Left lung (tissue), 10 donors: ENCODE measurements around the gene PRM3. TPM values are rescaled to one million over a fixed set of nuclear protein-coding genes. Genes with fewer than 3 reads are reported as not detected.

Source experiments
- ATAC-seq: fragments of 200-7000 bp; cut with Tn5 transposase; one replicate; pipeline ENCODE4 v1.9.1; 2020; ENCODE audit warnings: moderate library complexity
- DNase-seq, 4 donors: peaks; one replicate each; pipeline ENCODE4 v3.0.0-alpha.2; 2013 to 2020
- H3K27ac ChIP-seq, 2 donors: fragments of 200-600 bp; sonication (generic) in 1 of 2; one replicate each; pipeline versions ENCODE4 v1.5.0 to v1.8.0; 2020 to 2021
- H3K27me3 ChIP-seq, 2 donors: fragments of 200-600 bp; sonication (generic) in 1 of 2; one replicate each; pipeline versions ENCODE4 v1.5.0 to v1.8.0; 2020 to 2021
- H3K36me3 ChIP-seq, 2 donors: fragments of 200-600 bp; sonication (generic) in 1 of 2; one replicate each; pipeline versions ENCODE4 v1.5.0 to v1.8.0; 2020 to 2021
- H3K4me1 ChIP-seq, 2 donors: fragments of 200-600 bp; one replicate each; pipeline ENCODE4 v1.8.0; 2021
- H3K4me3 ChIP-seq, 2 donors: fragments of 200-600 bp; sonication (generic) in 1 of 2; one replicate each; pipeline versions ENCODE4 v1.5.0 to v1.8.0; 2020 to 2021; ENCODE audit warnings: mild to moderate bottlenecking in 1 of 2
- H3K9me3 ChIP-seq, 2 donors: fragments of 200-600 bp; sonication (generic) in 1 of 2; one replicate each; pipeline versions ENCODE4 v1.5.0 to v1.8.0; 2020 to 2021
- CTCF ChIP-seq, 2 donors: fragments of 200-600 bp; sonication (generic) in 1 of 2; IDR thresholded peaks; one replicate each; pipeline versions ENCODE4 v1.5.0 to v1.8.0; 2021; ENCODE audit warnings: antibody characterized with exemption in 2 of 2
- intact Hi-C, 2 donors: fragments of 100-400 bp; cut with DNase I; formaldehyde crosslinking; loops; one replicate each; pipeline versions ENCODE4 v1.11.2 to v1.14.2; 2022
- polyA plus RNA-seq, 6 donors: library from polyadenylated mRNA; unstranded; fragments of 120-200 nt; gene quantifications; one replicate each; pipeline ENCODE4 v1.2.1, GENCODE V29; 2013; ENCODE audit not compliant: insufficient read length in 6 of 6
- total RNA-seq, 2 donors: library from RNA; stranded (reverse); fragmentation: NEBNext Ultra II Directional; extraction: Animal tissue kit (Norgen Biotek cat#: 25700); gene quantifications; one replicate each; pipeline ENCODE4 v1.2.1, GENCODE V29; 2021
- donor health status: DM: no; HTN: yes; CAD: no.
- donor health status: DM: no; HTN: no; CAD: no.

The PRM3 gene
- total and polyA plus RNA-seq, 8 donors: not detected

GRCh38 chr16:11229906-11230305 is 43.5 kb downstream of the PRM3 start:
- Histone ChIP-seq H3K4me3 (no peak overlapping the region), H3K27me3 (no peaks in the 10 kb centered on the region), H3K36me3 (no peaks in the 10 kb centered on the region), H3K9me3 (no peaks in the 10 kb centered on the region), H3K4me1 (peaks cover 0 to 48% of the 10 kb centered on the region in 2 donors), H3K27ac (no peak overlapping the region)
- DNase-seq: no peak
- intact Hi-C loops: no loop called here
- ATAC-seq: no peak
- TF ChIP-seq CTCF (IDR thresholded peaks at IDR 0.05): no peak

GRCh38 chr16:11229432-11229831 is 44.0 kb downstream of the PRM3 start:
- no peak for ATAC-seq
- no peak for DNase-seq
- intact Hi-C loops: no loop called here

GRCh38 chr16:11225677-11226549 is 47.5 kb downstream of the PRM3 start:
- no peak for TF ChIP-seq CTCF (IDR thresholded peaks at IDR 0.05)
- peaks cover 5 to 34% of the 10 kb centered on the region in 2 donors for H3K4me1 ChIP-seq
- H3K4me3 ChIP-seq: no peak overlapping the region
- intact Hi-C loops: no loop called here
- H3K9me3 ChIP-seq: no peaks in the 10 kb centered on the region
- DNase-seq (no peak), ATAC-seq (no peak)
- H3K36me3 ChIP-seq: no peaks in the 10 kb centered on the region
- H3K27ac ChIP-seq: peak overlapping the region in 1 of 2 donors; percentile 81
- H3K27me3 ChIP-seq: no peaks in the 10 kb centered on the region

More at GRCh38 chr16:11229432-11229831, 44.0 kb downstream of the PRM3 start:
- Histone ChIP-seq H3K36me3 (no peaks in the 10 kb centered on the region), H3K9me3 (no peaks in the 10 kb centered on the region), H3K27ac (no peak overlapping the region), H3K4me3 (no peak overlapping the region), H3K4me1 (peaks cover 0 to 48% of the 10 kb centered on the region in 2 donors), H3K27me3 (no peaks in the 10 kb centered on the region)
- no peak for TF ChIP-seq CTCF (IDR thresholded peaks at IDR 0.05)

- H3K9me3 ChIP-seq: no peaks in the 10 kb centered on the region
- no peak overlapping the region for H3K4me3 ChIP-seq
- H3K27ac ChIP-seq: peak overlapping the region; percentile 67 to 81
- H3K27me3 ChIP-seq: no peaks in the 10 kb centered on the region
- DNase-seq: peak in 2 of 4 donors; percentile 46 to 79
- intact Hi-C loops: no loop called here
- no peaks in the 10 kb centered on the region for H3K36me3 ChIP-seq
- peaks cover 5 to 34% of the 10 kb centered on the region in 2 donors for H3K4me1 ChIP-seq
- peak; percentile 40 for ATAC-seq
- no peak for TF ChIP-seq CTCF (IDR thresholded peaks at IDR 0.05)
Measured at GRCh38 chr16:11224894-11225676, 48.3 kb downstream of the PRM3 start.
